H1 (cell line): ENCODE results near the gene C15orf61. TPM values are rescaled to one million over a fixed set of nuclear protein-coding genes. Genes with fewer than 3 reads are reported as not detected.

Experiments used
- E2F6 ChIP-seq: IDR thresholded peaks from 2 replicates; pipeline ENCODE4 v1.6.1; 2012; ENCODE audit warnings: inconsistent platforms
- TAF7 ChIP-seq: optimal IDR thresholded peaks from 2 replicates; pipeline ENCODE3; 2011; ENCODE audit warnings: low read depth, mild to moderate bottlenecking, inconsistent platforms, low read length, moderate library complexity, borderline replicate concordance
- polyA plus RNA-seq, 7 experiments: library from polyadenylated mRNA; depleted of rRNA in 3 of 7; stranded (reverse) in 5 of 7; unstranded in 2 of 7; fragments of >200 nt in 5 of 7; fragments of 200-250 nt in 2 of 7; gene quantifications; 1 replicate in 5 of 7; 2 replicates in 1 of 7; 4 replicates in 1 of 7; pipeline versions ENCODE4 v1.2.1 to v1.2.3, GENCODE V29; 2011 to 2013; ENCODE audit warnings: missing spikeins in 2 of 7, mixed read lengths in 2 of 7
- total RNA-seq: library from RNA; stranded (reverse); fragmentation: NEBNext Ultra II Directional; extraction: Animal tissue kit (Norgen Biotek cat#: 25700); gene quantifications from 2 replicates; pipeline ENCODE4 v1.2.1, GENCODE V29; 2021

The C15orf61 gene
- total and polyA plus RNA-seq, 2 of the 8 experiments (the other 6 are each of a cell fraction or from before 2014, with no cell fraction given): 1.7 to 2.0 TPM

GRCh38 chr15:67521783-67522568 lies 1.0 kb downstream of the C15orf61 start (continued):
- TF ChIP-seq E2F6 (no peak), TAF7 (no peak)
